OCI-LY3 (cell line): ENCODE data around the gene THBS1.

Source experiments
- CTCF ChIP-seq: fragments of 200-600, 300-600 bp; sonication (generic); IDR thresholded peaks from 2 replicates; pipeline ENCODE4 v1.5.1; 2014; ENCODE audit warnings: antibody characterized with exemption, low read length, low read depth
- EZH2phosphoT487 ChIP-seq: fragments of 200-600 bp; shearing (Covaris generic); IDR thresholded peaks from 2 replicates; pipeline ENCODE4 v1.6.1; 2018; ENCODE audit warnings: antibody characterized with exemption, mixed run types, low read depth

GRCh38 chr15:39591896-39592315, 11.0 kb downstream of the THBS1 start:
- TF ChIP-seq CTCF (no peak), EZH2phosphoT487 (no peak)
